Keratinocyte (primary cell): ENCODE data around the gene CCDC66. TPM values are rescaled to one million over a fixed set of nuclear protein-coding genes. Genes with fewer than 3 reads are reported as not detected.

Experiments used
- DNase-seq: peaks from one replicate; pipeline ENCODE4 v3.0.0-alpha.2; 2011; ENCODE audit warnings: low read depth, missing footprints, low spot score
- FAIRE-seq: peaks from 2 replicates; lab custom pipeline; 2011; peaks lifted over from hg19 to GRCh38; lab: Jason Lieb, UNC
- H2AFZ ChIP-seq: 2 replicates; pipeline ENCODE4 v1.6.0; 2012; ENCODE audit warnings: low read length, control low read depth, inconsistent platforms; ENCODE audit not compliant: control insufficient read depth
- H3K27ac ChIP-seq: 2 replicates; pipeline ENCODE4 v1.5.1; 2011; ENCODE audit warnings: low read length; ENCODE audit not compliant: control insufficient read depth, insufficient read depth
- H3K27me3 ChIP-seq: 3 replicates; pipeline ENCODE4 v1.6.0; 2011; ENCODE audit warnings: low read length; ENCODE audit not compliant: control insufficient read depth, insufficient read depth; ENCODE audit errors: extremely low read depth
- H3K36me3 ChIP-seq, 2 experiments: 2 replicates in 1 of 2; 3 replicates in 1 of 2; pipeline ENCODE4 v1.5.1; 2011; ENCODE audit warnings: low read length in 2 of 2, mild to moderate bottlenecking in 1 of 2; ENCODE audit not compliant: control insufficient read depth in 2 of 2, insufficient read depth in 2 of 2; ENCODE audit errors: extremely low read depth in 1 of 2
- H3K4me1 ChIP-seq: 3 replicates; pipeline ENCODE4 v1.5.1; 2011; ENCODE audit warnings: low read length; ENCODE audit not compliant: control insufficient read depth, insufficient read depth; ENCODE audit errors: extremely low read depth
- H3K4me2 ChIP-seq: 3 replicates; pipeline ENCODE4 v1.6.0; 2011; ENCODE audit warnings: low read depth, low read length; ENCODE audit not compliant: control insufficient read depth, insufficient read depth; ENCODE audit errors: extremely low read depth
- H3K4me3 ChIP-seq, 3 experiments: fragments of 200-600 bp in 1 of 3; sonication (generic) in 1 of 3; 2 replicates in 2 of 3; 3 replicates in 1 of 3; pipeline ENCODE4 v1.5.1; 2011 to 2016; ENCODE audit warnings: low read length in 3 of 3, mild to moderate bottlenecking in 3 of 3, control low read depth in 2 of 3, inconsistent platforms in 1 of 3, low read depth in 1 of 3, mixed read lengths in 1 of 3, mixed run types in 1 of 3, moderate library complexity in 1 of 3; ENCODE audit not compliant: control insufficient read depth in 2 of 3, insufficient read depth in 2 of 3; ENCODE audit errors: extremely low read depth in 1 of 3
- H3K79me2 ChIP-seq: 2 replicates; pipeline ENCODE4 v1.6.0; 2012; ENCODE audit warnings: low read length; ENCODE audit not compliant: control insufficient read depth, insufficient read depth
- H3K9ac ChIP-seq: 3 replicates; pipeline ENCODE4 v1.6.0; 2011; ENCODE audit warnings: low read length; ENCODE audit not compliant: control insufficient read depth, insufficient read depth; ENCODE audit errors: extremely low read depth
- H3K9me1 ChIP-seq: 3 replicates; pipeline ENCODE4 v1.6.0; 2011; ENCODE audit warnings: low read length; ENCODE audit not compliant: control insufficient read depth, insufficient read depth; ENCODE audit errors: extremely low read depth
- H3K9me3 ChIP-seq: 2 replicates; pipeline ENCODE4 v1.5.1; 2012; ENCODE audit warnings: low read depth, low read length; ENCODE audit not compliant: control insufficient read depth
- H4K20me1 ChIP-seq: 3 replicates; pipeline ENCODE4 v1.6.0; 2011; ENCODE audit warnings: low read length; ENCODE audit not compliant: control insufficient read depth, insufficient read depth; ENCODE audit errors: extremely low read depth
- CTCF ChIP-seq, 3 experiments: IDR thresholded peaks in 1 of 3; conservative IDR thresholded peaks in 1 of 3; optimal IDR thresholded peaks in 1 of 3; 2 replicates in 2 of 3; 3 replicates in 1 of 3; pipeline versions ENCODE3 to v1.5.1; 2011; ENCODE audit warnings: low read length in 3 of 3, mild to moderate bottlenecking in 3 of 3, moderate library complexity in 2 of 3, control low read depth in 1 of 3, inconsistent platforms in 1 of 3; ENCODE audit not compliant: insufficient read depth in 2 of 3; ENCODE audit errors: extremely low read depth in 1 of 3
- EZH2 ChIP-seq: IDR thresholded peaks from one replicate; pipeline ENCODE4 v1.6.1; 2012; ENCODE audit warnings: inconsistent platforms, mild to moderate bottlenecking, low read length, moderate library complexity
- dilution Hi-C: fragments of 300-500 bp; cut with MboI; formaldehyde crosslinking; loops from one replicate; pipeline ENCODE4 v1.7.0; 2020; ENCODE audit warnings: low sequenced_read_pairs; ENCODE audit not compliant: extremely low pct_ligation_motif_present
- polyA plus RNA-seq, 5 experiments: library from polyadenylated mRNA; depleted of rRNA in 3 of 5; stranded (reverse) in 3 of 5; stranded (forward) in 1 of 5; unstranded in 1 of 5; fragments of >200 nt; gene quantifications; 1 replicate in 1 of 5; 2 replicates in 3 of 5; 3 replicates in 1 of 5; pipeline versions ENCODE4 v1.2.1 to v1.2.3, GENCODE V29; 2011 to 2012; ENCODE audit warnings: missing spikeins in 2 of 5, low read depth in 1 of 5, low replicate concordance in 1 of 5

Gene CCDC66
- polyA plus RNA-seq, 1 donor (not counting 4 experiments of a cell fraction or from before 2014, with no cell fraction given): 11.3 TPM

- no peaks in the 10 kb centered on the region for H3K4me1 ChIP-seq
- no peak overlapping the region for H3K9ac ChIP-seq
- H2AFZ ChIP-seq: no peak overlapping the region
- dilution Hi-C loops: no loop called here
- TF ChIP-seq CTCF (optimal IDR thresholded peaks at IDR 0.05 in 1 of 3, IDR thresholded peaks at IDR 0.05 in 1 of 3, conservative IDR thresholded peaks at IDR 0.05 in 1 of 3; ENCODE audit: extremely low read depth in 1 of 3, insufficient read depth in 2 of 3, low read length in 3 of 3) (no peak), EZH2 (no peak)
- H4K20me1 ChIP-seq: no peaks in the 10 kb centered on the region
- H3K27me3 ChIP-seq: no peaks in the 10 kb centered on the region
- H3K4me3 ChIP-seq: no peak overlapping the region
- peaks cover 0 to 7% of the 10 kb centered on the region in 2 experiments for H3K36me3 ChIP-seq
- H3K27ac ChIP-seq: no peak overlapping the region
- no peak overlapping the region for H3K4me2 ChIP-seq
- FAIRE-seq (no peak), DNase-seq (no peak)
- no peaks in the 10 kb centered on the region for H3K9me1 ChIP-seq
- H3K79me2 ChIP-seq: no peaks in the 10 kb centered on the region
- H3K9me3 ChIP-seq: no peaks in the 10 kb centered on the region
These were observed 76.2 kb downstream of the CCDC66 start for GRCh38 chr3:56633181-56633580.

GRCh38 chr3:56633602-56634535, 76.9 kb downstream of the CCDC66 start:
- no peak overlapping the region for H3K9ac ChIP-seq
- H3K9me1 ChIP-seq: no peaks in the 10 kb centered on the region
- no peaks in the 10 kb centered on the region for H3K27me3 ChIP-seq
- H3K9me3 ChIP-seq: no peaks in the 10 kb centered on the region
- dilution Hi-C loops: no loop called here
- TF ChIP-seq CTCF (optimal IDR thresholded peaks at IDR 0.05 in 1 of 3, IDR thresholded peaks at IDR 0.05 in 1 of 3, conservative IDR thresholded peaks at IDR 0.05 in 1 of 3; ENCODE audit: extremely low read depth in 1 of 3, insufficient read depth in 2 of 3, low read length in 3 of 3) (no peak), EZH2 (no peak)
- no peak overlapping the region for H3K4me2 ChIP-seq
- no peaks in the 10 kb centered on the region for H4K20me1 ChIP-seq
- H3K79me2 ChIP-seq: no peaks in the 10 kb centered on the region
- peaks cover 0 to 9% of the 10 kb centered on the region in 2 experiments for H3K36me3 ChIP-seq
- DNase-seq: no peak
- FAIRE-seq: no peak
- no peaks in the 10 kb centered on the region for H3K4me1 ChIP-seq
- no peak overlapping the region for H3K4me3 ChIP-seq
- no peak overlapping the region for H3K27ac ChIP-seq
- H2AFZ ChIP-seq: no peak overlapping the region
